SHP77 treated with DMSO at 0.1 percent for 48 hours (cell line): Measurements from ENCODE around the gene ZNF91.
"Not testable (repeated sequence)": the region's sequence is repeated elsewhere in the genome, so short reads cannot be mapped to it uniquely, and the experiment has no call there.

Experiments used
- DNase-seq: peaks from one replicate; lab custom pipeline; 2025; lab: John Stamatoyannopoulos, UW

The ZNF91 gene

GRCh38 chr19:23395722-23396117, 449 bp upstream of the ZNF91 start:
- DNase-seq = not testable (repeated sequence)

DNA sequence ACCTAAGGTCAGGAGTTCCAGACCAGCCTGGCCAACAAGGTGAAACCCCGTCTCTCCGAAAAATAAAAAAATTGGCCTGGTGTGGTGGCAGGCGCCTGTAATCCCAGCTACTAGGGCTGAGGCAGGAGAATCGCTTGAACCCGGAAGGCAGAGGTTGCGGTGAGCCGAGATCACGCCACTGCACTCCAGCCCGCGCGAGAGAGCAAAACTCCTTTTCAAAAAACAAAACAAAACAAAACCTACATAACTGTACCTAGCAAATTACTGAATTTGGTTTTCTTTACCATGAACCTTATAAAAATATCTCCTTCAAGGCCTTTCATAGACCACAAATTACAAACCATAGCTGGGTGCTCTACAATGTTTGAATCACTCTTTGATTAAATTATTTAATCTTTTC, 760 bp downstream of the ZNF91 start:
- no peak for DNase-seq

DNA sequence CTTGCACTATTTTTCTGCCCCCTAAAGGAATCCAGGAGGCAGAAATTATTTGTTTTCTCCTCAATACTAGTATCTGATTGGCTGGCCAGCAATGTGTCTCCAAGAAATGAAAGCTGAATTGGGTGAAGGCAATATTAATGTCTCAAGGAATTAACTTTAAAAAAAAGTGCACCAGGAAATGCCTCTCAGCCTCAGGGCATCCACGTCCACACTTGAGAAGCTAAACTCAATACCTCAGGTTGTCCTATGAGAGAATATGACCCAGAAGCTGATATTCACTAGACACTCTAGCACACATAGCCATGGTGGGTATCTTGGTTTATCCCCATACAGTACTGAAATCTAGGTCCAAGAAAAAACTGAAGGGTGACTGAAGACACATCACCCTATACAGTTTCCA, 2.1 kb downstream of the ZNF91 start:
- DNase-seq = no peak

GRCh38 chr19:23391236-23391635, 4.0 kb downstream of the ZNF91 start:
- no peak for DNase-seq

DNA sequence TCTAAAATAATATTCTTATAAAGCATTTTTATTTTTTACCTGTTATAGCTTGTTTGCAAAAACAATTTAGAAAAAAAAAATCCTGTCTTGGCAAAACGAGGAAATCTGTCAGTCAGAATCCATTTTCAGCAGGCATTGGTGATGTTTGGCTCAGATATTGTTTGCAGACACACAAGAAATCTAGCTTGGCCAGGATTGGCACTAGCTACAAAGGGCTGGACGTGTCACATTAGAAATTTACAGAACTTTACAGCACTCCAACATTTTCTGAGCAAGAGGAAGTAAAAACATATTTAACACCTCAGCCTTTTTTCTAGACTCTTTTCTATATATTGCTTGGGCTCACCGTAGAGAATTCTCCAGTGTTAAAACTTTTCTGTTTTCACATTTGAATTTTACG, 9.9 kb downstream of the ZNF91 start:
- DNase-seq = no peak

DNA sequence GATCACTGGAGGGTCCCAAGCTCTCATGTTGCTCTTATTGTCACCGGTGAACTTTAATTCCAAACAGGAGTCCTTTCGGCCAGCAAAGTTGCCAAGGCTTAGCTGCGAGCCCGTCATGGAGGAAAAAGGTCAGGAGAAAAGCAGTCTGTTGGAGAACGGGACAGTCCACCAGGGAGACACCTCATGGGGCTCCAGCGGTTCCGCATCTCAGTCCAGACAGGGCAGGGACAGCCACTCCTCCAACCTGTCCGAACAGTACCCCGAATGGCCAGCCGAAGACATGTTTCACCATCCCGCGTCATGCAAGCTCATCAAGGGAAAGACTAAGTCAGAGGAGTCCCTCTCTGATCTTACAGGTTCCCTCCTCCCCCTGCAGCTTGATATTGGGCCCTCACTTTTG, 10.4 kb downstream of the ZNF91 start:
- no peak for DNase-seq

- no peak for DNase-seq
Observed at GRCh38 chr19:23384166-23384565, 11.1 kb downstream of the ZNF91 start.

- no peak for DNase-seq
Observed at GRCh38 chr19:23382955-23383354, 12.3 kb downstream of the ZNF91 start.

GRCh38 chr19:23381114-23381513, 14.2 kb downstream of the ZNF91 start:
- no peak for DNase-seq

- not testable (repeated sequence) for DNase-seq
Observed at GRCh38 chr19:23379671-23380070, 15.6 kb downstream of the ZNF91 start.

GRCh38 chr19:23378948-23379347, 16.3 kb downstream of the ZNF91 start:
- DNase-seq = no peak

DNA sequence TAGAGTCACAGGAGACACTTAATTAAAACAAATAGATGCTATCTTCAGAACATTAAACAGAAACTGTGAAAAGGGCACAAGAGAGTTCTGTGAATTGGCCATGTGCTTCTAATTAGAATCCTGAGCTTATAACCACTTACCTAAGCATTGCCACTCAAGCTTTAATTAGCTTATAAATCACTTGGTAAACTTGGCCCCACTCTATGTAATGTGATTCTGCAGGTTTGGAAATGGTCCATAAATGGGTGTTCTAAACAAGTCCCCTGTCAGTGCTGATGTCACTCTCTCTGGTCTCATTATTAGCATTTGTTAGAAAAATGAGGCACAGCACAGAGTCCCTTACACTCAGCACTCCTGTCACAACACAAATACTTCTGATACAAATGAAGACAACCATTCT, 18.0 kb downstream of the ZNF91 start:
- DNase-seq = no peak

DNA sequence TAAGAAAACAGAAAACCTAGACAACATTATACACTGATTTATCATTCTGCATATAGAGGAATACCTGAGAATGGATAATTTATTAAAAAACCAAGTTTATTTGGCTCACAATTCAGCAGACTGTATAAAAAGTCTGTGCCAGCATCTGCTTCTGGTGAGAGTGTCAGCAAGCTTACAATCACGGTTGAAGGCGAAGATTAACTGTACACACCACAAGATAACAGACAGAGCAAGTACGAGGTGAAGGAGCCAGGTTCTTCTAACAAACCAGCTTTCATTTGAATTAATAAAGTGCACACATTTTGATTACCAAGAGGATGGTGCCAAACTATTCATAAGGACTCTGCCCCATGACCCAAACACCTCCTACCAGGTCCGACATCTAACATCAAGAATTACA, 28.8 kb downstream of the ZNF91 start:
- DNase-seq = no peak

- not testable (repeated sequence) for DNase-seq
Observed at GRCh38 chr19:23366031-23366430, 29.2 kb downstream of the ZNF91 start.

- DNase-seq = no peak
Observed at GRCh38 chr19:23365222-23365621, 30.0 kb downstream of the ZNF91 start.

DNA sequence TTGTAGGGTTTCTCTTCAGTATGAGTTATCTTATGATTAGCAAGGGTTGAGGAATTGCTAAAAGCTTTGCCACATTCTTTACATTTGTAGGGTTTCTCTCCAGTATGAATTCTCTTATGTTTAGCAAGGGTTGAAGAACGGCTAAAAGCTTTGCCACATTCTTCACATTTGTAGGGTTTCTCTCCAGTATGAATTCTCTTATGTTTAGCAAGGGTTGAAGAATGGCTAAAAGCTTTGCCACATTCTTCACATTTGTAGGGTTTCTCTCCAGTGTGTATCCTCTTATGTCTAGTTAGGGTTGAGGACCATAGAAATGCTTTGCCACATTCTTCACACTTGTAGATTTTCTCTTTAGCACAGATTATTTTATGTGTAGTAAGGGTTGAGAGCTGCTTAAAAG, 33.4 kb downstream of the ZNF91 start:
- DNase-seq = not testable (repeated sequence)

- DNase-seq = no peak
Observed at GRCh38 chr19:23351806-23352205, 43.5 kb downstream of the ZNF91 start.

DNA sequence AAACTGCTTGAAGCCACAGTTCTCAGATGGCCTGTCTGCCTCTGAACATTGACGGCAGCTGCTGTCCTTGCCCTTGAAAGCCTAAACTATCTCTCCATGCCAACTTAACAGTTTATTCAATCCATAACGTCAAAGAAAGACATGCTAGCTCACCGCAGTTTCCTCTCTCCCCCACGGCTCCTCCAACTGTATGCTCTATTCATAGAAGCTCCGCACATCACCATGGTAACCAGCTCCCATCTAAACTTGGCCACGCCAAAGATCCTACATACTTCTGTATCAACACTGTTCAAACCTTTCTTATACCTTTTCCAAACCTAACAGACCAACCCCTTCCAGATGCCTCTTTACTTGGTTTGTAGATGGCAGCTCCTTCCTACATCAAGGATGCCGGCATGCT, 48.6 kb downstream of the ZNF91 start:
- no peak for DNase-seq

DNA sequence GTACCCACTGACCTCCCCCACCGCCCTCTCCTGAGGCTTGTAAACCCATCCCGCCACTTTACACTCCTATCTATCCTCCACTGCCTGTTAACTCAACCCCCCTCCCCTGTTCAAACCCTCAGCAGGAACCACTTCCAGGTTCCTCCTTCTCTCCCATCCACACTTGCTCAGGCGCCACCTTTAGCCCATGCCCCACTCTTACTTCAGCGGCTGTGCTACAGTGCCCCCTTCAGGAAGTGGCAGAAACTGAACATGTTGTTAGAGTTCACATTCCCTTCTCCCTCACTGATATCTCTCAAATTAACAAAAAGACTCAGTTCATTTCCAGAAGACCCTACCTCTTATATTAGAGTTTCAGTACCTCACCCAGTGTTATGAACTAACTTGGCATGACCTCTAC, 49.4 kb downstream of the ZNF91 start:
- DNase-seq = no peak

GRCh38 chr19:23343434-23344010, 51.7 kb downstream of the ZNF91 start:
- no peak for DNase-seq

DNA sequence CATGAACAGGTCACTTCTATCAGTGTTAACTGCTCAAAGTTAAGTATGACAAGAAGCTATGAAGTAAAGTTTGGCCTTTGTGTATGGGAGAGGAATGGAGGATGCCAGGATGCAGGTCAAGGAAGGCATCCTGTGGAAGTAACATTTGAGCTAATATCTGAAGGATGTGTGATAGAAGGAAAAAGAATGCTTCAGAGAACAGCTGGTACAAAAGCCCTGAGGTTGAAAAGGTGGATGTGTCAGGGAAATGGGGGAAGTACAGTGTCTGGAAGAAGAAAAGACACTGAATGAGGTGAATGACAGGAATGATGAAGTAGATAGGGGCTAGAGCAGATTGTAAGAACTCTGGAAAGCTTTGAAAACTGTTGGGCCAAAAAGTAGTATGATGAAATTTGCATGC, 67.1 kb downstream of the ZNF91 start:
- no peak for DNase-seq

DNA sequence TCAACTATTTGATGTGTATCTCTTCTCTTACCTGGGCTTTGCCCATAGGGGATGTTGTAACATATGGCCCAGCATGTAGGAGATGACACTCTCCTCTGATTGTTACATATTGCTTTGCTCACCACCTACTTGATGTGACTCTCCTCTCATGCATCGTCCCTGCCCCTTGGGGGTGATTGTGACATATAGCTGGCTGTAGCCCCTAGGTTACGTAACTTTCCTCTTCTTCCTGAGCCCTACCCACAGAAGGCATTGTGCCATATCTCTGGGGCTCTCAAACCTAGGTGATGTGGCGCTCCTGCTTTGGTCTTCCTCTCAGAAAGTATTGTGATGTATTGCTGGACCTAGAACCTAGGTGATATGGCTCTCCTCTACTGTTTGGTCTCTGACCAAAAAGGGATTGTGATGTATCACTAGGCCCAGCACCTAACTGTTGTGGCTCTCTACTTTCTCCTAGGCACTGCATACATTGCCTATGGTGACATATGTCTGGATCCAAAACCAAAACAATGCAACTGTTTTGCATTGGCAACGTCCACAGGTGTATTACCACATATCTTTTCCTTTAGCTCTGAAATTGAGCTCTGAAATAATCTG, 73.2 kb downstream of the ZNF91 start:
- DNase-seq = no peak

- DNase-seq = not testable (repeated sequence)
Observed at GRCh38 chr19:23321403-23321802, 73.9 kb downstream of the ZNF91 start.

GRCh38 chr19:23319571-23319970, 75.7 kb downstream of the ZNF91 start:
- DNase-seq = not testable (repeated sequence)
